Measurements from ENCODE around the gene ARHGAP1. TPM values are rescaled to one million over a fixed set of nuclear protein-coding genes. Genes with fewer than 3 reads are reported as not detected.
A peak's percentile ranks its signal among the peaks of the same experiment; 100 is the strongest.
"Not testable (repeated sequence)": the region's sequence is repeated elsewhere in the genome, so short reads cannot be mapped to it uniquely, and the experiment has no call there.

The ARHGAP1 gene
- total RNA-seq, 3 donors from 2014 or later: 76.4 to 95.2 (median 90.6) TPM

- peaks cover 6% of the 10 kb centered on the region for H3K4me1 ChIP-seq (ENCODE audit: low read depth)
- H3K36me3 ChIP-seq (ENCODE audit: low read depth): no peaks in the 10 kb centered on the region
- intact Hi-C loops (cut with DNase I, micrococcal nuclease): no loop called here
- ATAC-seq (no peak), DNase-seq (no peak)
- no peaks in the 10 kb centered on the region for H3K9me3 ChIP-seq
- H3K4me3 ChIP-seq: no peak overlapping the region
- TF ChIP-seq CTCF (IDR thresholded peaks at IDR 0.05): no peak
Observed at GRCh38 chr11:46722566-46723358, 22.3 kb upstream of the ARHGAP1 start.

GRCh38 chr11:46721286-46721685 lies 20.9 kb upstream of the ARHGAP1 start:
- Histone ChIP-seq H3K36me3 (ENCODE audit: low read depth) (no peaks in the 10 kb centered on the region), H3K4me3 (no peak overlapping the region), H3K4me1 (ENCODE audit: low read depth) (peaks cover 7% of the 10 kb centered on the region), H3K9me3 (no peaks in the 10 kb centered on the region)
- intact Hi-C loops (cut with DNase I, micrococcal nuclease): no loop called here
- no peak for ATAC-seq
- no peak for TF ChIP-seq CTCF (IDR thresholded peaks at IDR 0.05)
- no peak for DNase-seq

GRCh38 chr11:46719543-46720218 lies 19.3 kb upstream of the ARHGAP1 start:
- DNase-seq: no peak
- no peak for ATAC-seq
- intact Hi-C loops (cut with DNase I, micrococcal nuclease): no loop called here
- no peak overlapping the region for H3K4me3 ChIP-seq
- no peak for TF ChIP-seq CTCF (IDR thresholded peaks at IDR 0.05)
- H3K4me1 ChIP-seq (ENCODE audit: low read depth): peaks cover 7% of the 10 kb centered on the region
- H3K36me3 ChIP-seq (ENCODE audit: low read depth): no peaks in the 10 kb centered on the region
- no peaks in the 10 kb centered on the region for H3K9me3 ChIP-seq

GRCh38 chr11:46719048-46719542 lies 18.7 kb upstream of the ARHGAP1 start, which contains the start of gene F2:
TSS of gene F2 (plus strand) at chr11:46719213. CDS start at chr11:46719236, 23 bp downstream.
- no peaks in the 10 kb centered on the region for H3K36me3 ChIP-seq (ENCODE audit: low read depth)
- DNase-seq: no peak
- no peaks in the 10 kb centered on the region for H3K9me3 ChIP-seq
- H3K4me3 ChIP-seq: no peak within 1 kb of the TSS
- intact Hi-C loops (cut with DNase I, micrococcal nuclease): no loop called here
- H3K4me1 ChIP-seq (ENCODE audit: low read depth): peaks cover 7% of the 10 kb centered on the region
- no peak for TF ChIP-seq CTCF (IDR thresholded peaks at IDR 0.05)
- peak; percentile 7 for ATAC-seq

- Histone ChIP-seq H3K9me3 (no peaks in the 10 kb centered on the region), H3K4me1 (ENCODE audit: low read depth) (peaks cover 7% of the 10 kb centered on the region), H3K4me3 (no peak overlapping the region), H3K36me3 (ENCODE audit: low read depth) (no peaks in the 10 kb centered on the region)
- DNase-seq (peak; percentile 66 to 69 (median 68)), ATAC-seq (peak; percentile 98)
- intact Hi-C loops (cut with DNase I, micrococcal nuclease): no loop called here
- no peak for TF ChIP-seq CTCF (IDR thresholded peaks at IDR 0.05)
Observed at GRCh38 chr11:46718155-46719019, 18.0 kb upstream of the ARHGAP1 start.

GRCh38 chr11:46717825-46718154 lies 17.4 kb upstream of the ARHGAP1 start:
- intact Hi-C loops (cut with DNase I, micrococcal nuclease); ATAC-seq; H3K36me3 ChIP-seq (ENCODE audit: low read depth); H3K9me3 ChIP-seq; DNase-seq; H3K4me1 ChIP-seq (ENCODE audit: low read depth); H3K4me3 ChIP-seq: not testable (repeated sequence)
